ENCODE data around the gene SLC18A3. TPM values are rescaled to one million over a fixed set of nuclear protein-coding genes. Genes with fewer than 3 reads are reported as not detected.

SLC18A3 gene
- total RNA-seq, 1 experiment from 2014 or later: not detected

GRCh38 chr10:49605216-49605938, 4.7 kb upstream of the SLC18A3 start:
- H2BK15ac ChIP-seq (ENCODE audit: low read depth, low read length): no peak overlapping the region
- H2AFZ ChIP-seq (ENCODE audit: low read length): no peak overlapping the region
- H2AK5ac ChIP-seq (ENCODE audit: insufficient read length, low read length): no peak overlapping the region
- H3K9ac ChIP-seq (ENCODE audit: extremely low read depth, insufficient read length, low read length): no peak overlapping the region
- H3T11ph ChIP-seq (ENCODE audit: low read length): no peak overlapping the region
- no peak overlapping the region for H3K18ac ChIP-seq (ENCODE audit: insufficient read length, low read depth, low read length)
- no peak overlapping the region for H3K4ac ChIP-seq (ENCODE audit: low read depth, low read length)
- no peaks in the 10 kb centered on the region for H3K79me2 ChIP-seq (ENCODE audit: insufficient read depth, low read length)
- no peak overlapping the region for H4K5ac ChIP-seq (ENCODE audit: insufficient read length, low read depth, low read length)
- peak; percentile 15 for DNase-seq
- H4K91ac ChIP-seq (ENCODE audit: insufficient read length, low read depth, low read length): no peak overlapping the region
- H2BK20ac ChIP-seq (ENCODE audit: low read depth, low read length, poor library complexity, severe bottlenecking): no peak overlapping the region
- peaks cover 11 to 14% of the 10 kb centered on the region in 2 experiments for H3K4me1 Mint-ChIP-seq
- H3K23ac ChIP-seq (ENCODE audit: insufficient read length, low read depth, low read length): no peak overlapping the region
- no peaks in the 10 kb centered on the region for H3K9me3 ChIP-seq (ENCODE audit: control insufficient read depth, low read depth, low read length)
- H3K36me3 Mint-ChIP-seq (ENCODE audit: insufficient read depth in 1 of 3, low read depth in 3 of 3): no peaks in the 10 kb centered on the region; a peak in 1 of 7 replicates
- peaks cover 2 to 5% of the 10 kb centered on the region in 2 experiments; a peak in 2 of 5 replicates for H3K9me3 Mint-ChIP-seq
- no peak overlapping the region for H2BK5ac ChIP-seq (ENCODE audit: insufficient read length, low read length)
- peaks cover 34% of the 10 kb centered on the region for H3K27me3 ChIP-seq (ENCODE audit: insufficient read depth, low read length)
- no peak overlapping the region for H3K4me3 Mint-ChIP-seq
- H3K27ac Mint-ChIP-seq: no peak overlapping the region
- no peak overlapping the region for H3K4me2 ChIP-seq (ENCODE audit: insufficient read depth, insufficient read length, low read length)
- no peak for TF ChIP-seq CTCF (conservative IDR thresholded peaks at IDR 0.05)
- H2BK12ac ChIP-seq (ENCODE audit: insufficient read length, low read depth, low read length): no peak overlapping the region
- H4K20me1 ChIP-seq (ENCODE audit: control insufficient read depth, insufficient read depth, insufficient read length): peaks cover 2% of the 10 kb centered on the region
- H3K56ac ChIP-seq (ENCODE audit: insufficient read length, low read depth, low read length): no peak overlapping the region
- no peak overlapping the region for H3K27ac ChIP-seq (ENCODE audit: insufficient read length, low read depth, low read length)
- H4K8ac ChIP-seq (replicated peaks; ENCODE audit: insufficient read length, low read depth, low read length): no peak overlapping the region
- H3K79me1 ChIP-seq (ENCODE audit: insufficient read depth, low read depth, low read length, poor library complexity, severe bottlenecking): no peaks in the 10 kb centered on the region
- no peaks in the 10 kb centered on the region for H3K4me1 ChIP-seq (ENCODE audit: insufficient read depth, low read length)
- H3K27me3 Mint-ChIP-seq (ENCODE audit: low read depth): peaks cover 96% of the 10 kb centered on the region
- no peak overlapping the region for H2BK120ac ChIP-seq (ENCODE audit: low read depth, low read length, poor library complexity, severe bottlenecking)
- no peak overlapping the region for H3K14ac ChIP-seq (ENCODE audit: insufficient read depth, low read length)
- H3K23me2 ChIP-seq (ENCODE audit: insufficient read length, low read depth, low read length, poor library complexity, severe bottlenecking): peaks cover 13% of the 10 kb centered on the region
- WGBS (ENCODE audit: extremely low coverage, insufficient read length, low lambda C conversion rate): no CpG with 5 or more reads among the region's 6 CpGs

All from H9 (cell line).